Mononuclear cell (primary cell): Measurements from ENCODE around the gene TTLL3. TPM values are rescaled to one million over a fixed set of nuclear protein-coding genes. Genes with fewer than 3 reads are reported as not detected.
A peak's percentile ranks its signal among the peaks of the same experiment; 100 is the strongest.

Source experiments
- H3K27me3 ChIP-seq: 2 replicates; pipeline ENCODE4 v1.6.0; 2011; ENCODE audit warnings: low read length, control low read depth; ENCODE audit not compliant: insufficient read depth
- H3K4me1 ChIP-seq: 2 replicates; pipeline ENCODE4 v1.5.1; 2011; ENCODE audit warnings: mild to moderate bottlenecking, low read length, control low read depth; ENCODE audit not compliant: insufficient read depth
- H3K4me3 ChIP-seq: 2 replicates; pipeline ENCODE4 v1.5.1; 2011; ENCODE audit warnings: mild to moderate bottlenecking, low read length, moderate library complexity
- H3K9me3 ChIP-seq: 2 replicates; pipeline ENCODE4 v1.5.1; 2011; ENCODE audit warnings: low read depth, mild to moderate bottlenecking, control low read depth, low read length
- total RNA-seq: library from RNA; depleted of rRNA; stranded (reverse); fragments of >200 nt; gene quantifications from one replicate; pipeline ENCODE4 v1.2.3, GENCODE V29; 2012

Gene TTLL3
- total RNA-seq, 1 donor = 44.6 TPM

DNA sequence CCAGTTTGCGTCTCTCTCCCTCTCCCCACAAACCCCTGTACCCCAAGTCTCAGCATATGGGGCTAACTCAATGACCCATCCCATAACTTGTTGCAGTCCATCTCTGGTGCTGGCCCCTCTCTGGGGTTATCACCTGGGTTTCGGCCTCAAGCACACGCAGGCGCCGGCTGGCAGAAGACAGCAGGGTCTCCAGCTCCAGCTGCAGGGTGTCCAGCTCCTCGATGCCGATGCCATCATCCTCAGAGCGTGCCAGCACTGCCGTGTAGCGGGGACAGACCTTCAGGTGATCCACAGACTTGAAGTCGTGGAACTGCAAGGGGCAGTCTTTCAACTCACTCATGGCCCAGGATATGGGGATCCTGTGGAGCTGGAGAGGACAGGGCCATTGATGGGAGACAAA is 18.9 kb upstream of the TTLL3 start:
- Histone ChIP-seq H3K4me1 (peaks cover 47% of the 10 kb centered on the region), H3K4me3 (no peak overlapping the region), H3K27me3 (no peaks in the 10 kb centered on the region), H3K9me3 (no peaks in the 10 kb centered on the region)

DNA sequence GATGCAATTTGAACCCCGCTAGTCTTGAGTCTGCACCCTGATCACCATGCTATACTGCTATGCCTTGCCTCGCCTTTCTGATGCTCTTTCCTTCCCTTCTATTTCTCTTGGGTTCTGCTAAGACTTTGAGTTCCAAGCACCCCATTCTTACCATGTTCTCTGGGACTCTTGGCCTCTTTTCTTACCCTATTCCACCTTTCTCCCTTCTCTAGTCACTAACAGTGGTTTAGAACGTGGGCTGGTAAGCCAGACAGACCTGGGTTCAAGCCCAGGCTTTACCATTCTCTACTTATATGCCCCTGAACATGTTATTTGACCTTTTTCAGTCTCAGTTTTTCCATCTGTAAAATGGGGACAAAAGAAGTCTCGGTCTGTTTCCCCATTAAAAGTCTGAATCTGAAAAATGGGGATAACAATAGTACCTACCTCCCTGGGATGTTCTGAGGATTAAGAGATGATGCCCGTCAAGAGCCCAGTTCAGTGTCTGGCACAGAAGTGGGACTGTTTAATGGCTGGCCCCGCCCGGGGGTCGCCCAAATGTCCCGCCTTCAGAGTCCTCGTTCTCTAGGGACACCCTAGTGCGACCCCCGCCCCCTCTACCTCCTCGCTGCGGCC is 18.2 kb upstream of the TTLL3 start:
- Histone ChIP-seq H3K9me3 (no peaks in the 10 kb centered on the region), H3K4me1 (peaks cover 52% of the 10 kb centered on the region), H3K27me3 (no peaks in the 10 kb centered on the region), H3K4me3 (peak overlapping the region; percentile 98)

DNA sequence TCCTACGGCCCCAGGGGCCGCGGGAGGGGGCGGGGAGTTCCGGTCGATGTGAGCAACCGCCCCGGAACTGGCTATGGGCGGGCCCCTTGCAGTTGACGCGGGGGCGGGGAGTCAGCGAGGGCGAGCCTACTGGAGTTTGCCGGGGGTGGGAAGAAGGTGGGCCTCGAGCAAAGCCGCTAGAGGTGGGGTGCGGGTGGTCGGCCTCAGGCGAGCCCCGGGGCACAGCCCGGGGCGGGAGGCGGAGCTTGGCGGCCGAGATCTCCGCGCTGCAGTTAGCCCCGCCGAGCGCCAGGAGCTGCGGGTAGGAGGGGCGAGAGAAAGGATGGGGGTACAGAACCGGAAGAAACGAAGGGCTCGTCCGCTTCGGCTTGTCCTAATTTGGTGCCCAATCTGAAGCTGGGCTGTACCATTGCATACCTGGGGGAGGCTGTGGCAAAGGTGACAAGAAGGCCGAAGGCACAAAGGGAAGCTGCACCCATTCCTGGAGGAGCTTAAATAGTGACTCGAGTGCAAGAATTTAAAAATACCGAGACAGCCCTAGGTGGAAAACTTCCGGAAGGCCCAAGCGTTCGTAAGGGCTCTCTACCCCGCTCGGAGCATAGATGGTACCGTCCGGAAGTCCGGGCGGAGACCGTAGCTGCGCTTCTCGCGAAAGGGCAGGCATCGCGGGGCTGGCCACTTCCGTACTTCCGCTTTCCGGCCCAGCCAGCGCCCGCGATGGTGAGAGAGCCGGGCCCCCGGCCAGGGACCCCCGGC is 17.5 kb upstream of the TTLL3 start, which contains the start of the genes ARPC4 and TADA3:
ARPC4 (plus strand) TSS at position 678 of the 756 bp plus-strand sequence; CDS start at position 718, 40 bp downstream.
TADA3 (minus strand) TSS at position 69 of the 756 bp plus-strand sequence. CDS start 1,007 bp downstream, outside the sequence.
- Histone ChIP-seq H3K4me3 (peak within 1 kb of the TSS; percentile 98), H3K4me1 (peaks cover 56% of the 10 kb centered on the region), H3K27me3 (no peaks in the 10 kb centered on the region), H3K9me3 (no peaks in the 10 kb centered on the region)

DNA sequence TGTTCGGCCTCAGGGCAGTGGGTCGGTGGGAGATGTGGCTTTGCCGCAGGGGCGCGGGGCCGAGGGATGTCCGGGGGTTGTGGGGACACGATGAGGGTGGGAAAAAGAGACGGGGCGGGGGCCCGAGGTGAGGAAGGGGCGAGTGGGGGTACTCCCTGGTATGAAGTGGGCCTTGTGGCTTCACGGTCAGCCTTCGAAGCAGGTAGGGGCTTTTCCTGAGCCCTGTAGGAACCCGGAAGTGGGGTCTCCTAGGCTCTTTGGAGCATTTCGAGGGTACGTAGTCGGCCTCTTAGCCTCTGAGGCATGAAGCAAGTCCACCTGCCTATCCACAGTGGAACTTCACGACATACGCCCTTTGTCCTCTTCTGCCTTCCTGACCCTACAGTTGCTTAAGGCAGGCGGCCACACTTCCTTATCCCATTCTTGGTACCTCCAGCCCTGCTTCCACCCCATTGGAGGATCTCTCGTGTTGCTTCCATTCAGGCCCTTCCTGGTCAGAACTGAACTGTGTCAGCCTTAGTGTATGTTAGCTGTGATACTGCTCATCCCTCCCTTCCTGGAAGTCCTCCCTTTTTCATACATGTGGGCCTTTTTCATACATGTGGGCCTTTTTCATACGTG is 16.8 kb upstream of the TTLL3 start:
- no peaks in the 10 kb centered on the region for H3K27me3 ChIP-seq
- no peaks in the 10 kb centered on the region for H3K9me3 ChIP-seq
- peak overlapping the region; percentile 98 for H3K4me3 ChIP-seq
- H3K4me1 ChIP-seq = peaks cover 56% of the 10 kb centered on the region

DNA sequence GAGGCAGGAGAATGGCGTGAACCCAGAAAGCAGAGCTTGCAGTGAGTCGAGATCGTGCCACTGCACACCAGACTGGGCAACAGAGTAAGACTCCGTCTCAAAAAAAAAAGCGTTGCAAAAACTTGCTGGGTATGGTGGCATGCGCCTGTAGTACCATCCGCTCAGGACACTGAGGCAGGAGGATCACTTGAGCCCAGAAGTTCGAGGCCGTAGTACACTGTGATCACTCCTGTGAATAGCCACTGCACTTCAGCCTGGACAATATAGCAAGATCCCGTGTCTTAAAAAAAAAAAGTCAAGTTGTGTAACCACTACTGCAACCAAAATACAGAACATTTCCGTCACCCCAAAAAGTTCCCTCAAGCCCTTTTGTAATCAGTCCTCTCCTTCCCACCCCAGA is 15.7 kb upstream of the TTLL3 start:
- Histone ChIP-seq H3K9me3 (no peaks in the 10 kb centered on the region), H3K4me1 (peaks cover 59% of the 10 kb centered on the region), H3K27me3 (no peaks in the 10 kb centered on the region), H3K4me3 (no peak overlapping the region)

DNA sequence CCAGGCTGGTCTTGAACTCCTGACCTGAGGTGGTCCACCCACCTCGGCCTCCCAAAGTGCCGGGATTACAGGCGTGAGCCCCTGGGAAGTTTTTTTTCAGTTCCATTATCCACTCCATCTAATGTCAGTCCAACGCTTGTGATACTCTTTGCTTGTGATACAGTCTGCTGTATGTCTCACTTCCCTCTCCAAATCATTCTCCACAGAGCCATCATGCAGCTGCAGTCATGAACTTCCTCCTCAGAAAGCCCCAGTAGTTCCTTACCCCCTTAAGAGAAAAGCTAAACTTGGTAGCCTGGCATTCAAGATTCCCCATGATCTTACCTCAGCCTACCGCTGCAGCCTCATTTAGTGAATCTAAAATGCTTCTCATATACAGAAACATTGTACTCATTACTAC is 14.9 kb upstream of the TTLL3 start:
- H3K9me3 ChIP-seq = no peaks in the 10 kb centered on the region
- H3K27me3 ChIP-seq = no peaks in the 10 kb centered on the region
- H3K4me1 ChIP-seq = peaks cover 59% of the 10 kb centered on the region
- no peak overlapping the region for H3K4me3 ChIP-seq

DNA sequence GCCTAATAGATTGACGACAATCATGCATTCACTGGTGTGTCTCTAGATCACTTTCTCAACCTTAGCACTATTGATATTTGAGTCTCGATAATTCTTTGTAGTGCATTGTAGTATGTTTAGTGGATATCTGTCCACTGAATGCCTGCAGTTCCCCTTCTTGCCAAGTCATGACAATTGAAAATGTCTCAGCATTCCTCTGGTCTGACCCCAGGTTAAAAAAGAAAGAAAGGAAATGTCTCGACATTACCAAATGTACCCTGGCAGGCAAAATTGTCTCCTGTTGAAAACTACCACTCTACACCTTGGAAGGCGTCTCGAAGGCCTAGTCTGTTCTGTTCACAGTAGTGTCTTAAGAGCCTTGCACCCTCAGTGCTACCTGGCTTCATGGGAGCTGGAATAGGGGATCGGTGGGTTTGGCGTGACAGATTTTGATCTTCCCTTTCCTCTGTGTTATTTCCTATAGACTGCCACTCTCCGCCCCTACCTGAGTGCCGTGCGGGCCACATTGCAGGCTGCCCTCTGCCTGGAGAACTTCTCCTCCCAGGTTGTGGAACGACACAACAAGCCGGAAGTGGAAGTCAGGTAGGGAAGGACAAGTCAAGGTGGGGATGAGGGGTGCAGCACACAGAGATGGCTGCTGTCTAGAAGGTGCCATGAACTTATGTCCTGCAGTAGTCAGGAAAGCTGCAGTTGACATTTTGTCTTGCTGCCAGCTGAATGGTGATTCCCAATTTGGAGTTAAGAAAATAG is 12.7 kb upstream of the TTLL3 start:
- Histone ChIP-seq H3K9me3 (no peaks in the 10 kb centered on the region), H3K4me3 (no peak overlapping the region), H3K27me3 (no peaks in the 10 kb centered on the region), H3K4me1 (peaks cover 44% of the 10 kb centered on the region)

DNA sequence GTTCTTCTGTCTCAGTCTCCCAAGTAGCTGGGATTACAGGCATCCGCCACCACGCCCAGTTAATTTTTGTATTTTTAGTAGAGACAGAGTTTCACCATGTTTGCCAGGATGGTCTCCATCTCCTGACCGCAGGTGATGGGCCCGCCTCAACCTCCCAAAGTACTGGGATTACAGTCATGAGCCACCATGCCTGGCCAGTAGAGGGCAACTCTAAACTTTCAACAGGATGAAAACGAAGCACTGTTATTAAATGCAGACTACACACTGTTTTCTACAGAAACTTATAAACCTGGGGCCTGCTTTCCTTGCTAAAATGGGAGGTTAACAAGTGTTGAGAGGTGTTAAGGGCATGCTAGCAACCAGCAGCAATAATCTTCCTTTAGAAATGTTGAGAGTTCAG is 9.5 kb upstream of the TTLL3 start:
- Histone ChIP-seq H3K4me3 (no peak overlapping the region), H3K4me1 (peaks cover 22% of the 10 kb centered on the region), H3K9me3 (no peaks in the 10 kb centered on the region), H3K27me3 (no peaks in the 10 kb centered on the region)

DNA sequence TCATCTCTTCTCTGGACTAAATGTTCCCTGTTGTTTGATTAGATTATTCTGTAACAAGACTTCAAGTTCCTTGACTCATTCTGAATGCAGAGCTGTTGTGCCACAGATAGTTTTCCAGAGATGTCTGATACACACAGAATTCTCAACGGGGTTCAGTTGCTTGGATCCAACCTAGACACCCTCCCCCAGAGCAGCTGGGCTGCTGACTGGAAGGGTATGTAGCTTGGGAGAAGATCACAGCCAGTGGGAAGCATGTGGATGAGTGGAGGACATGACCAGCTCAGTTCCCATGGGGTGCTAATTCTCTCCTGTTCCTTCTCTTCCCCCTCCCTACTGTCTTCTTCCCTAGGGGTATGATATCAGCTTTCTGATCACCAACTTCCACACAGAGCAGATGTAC is 6.6 kb upstream of the TTLL3 start:
- Histone ChIP-seq H3K9me3 (no peaks in the 10 kb centered on the region), H3K27me3 (no peaks in the 10 kb centered on the region), H3K4me1 (peaks cover 10% of the 10 kb centered on the region), H3K4me3 (no peak overlapping the region)

DNA sequence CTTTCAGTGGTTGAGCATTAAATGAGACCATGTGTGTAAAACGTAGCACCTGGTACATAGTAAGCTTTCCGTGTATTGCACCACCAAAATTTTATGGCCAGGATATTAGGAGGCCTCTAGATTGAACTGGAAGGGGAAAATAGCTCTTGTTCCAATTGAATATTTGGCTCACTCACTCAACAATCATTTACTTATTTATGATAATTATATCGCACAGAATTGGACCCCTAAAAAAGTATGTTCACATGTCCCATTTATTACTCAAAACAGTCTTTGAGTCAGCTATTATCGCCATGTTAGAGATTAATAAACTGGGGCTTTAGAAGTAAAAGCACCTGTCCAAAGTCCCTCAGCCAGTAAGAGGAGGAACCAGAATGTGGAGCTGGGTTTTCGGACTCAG is 5.1 kb upstream of the TTLL3 start:
- Histone ChIP-seq H3K27me3 (no peaks in the 10 kb centered on the region), H3K4me3 (no peak overlapping the region), H3K9me3 (no peaks in the 10 kb centered on the region), H3K4me1 (peaks cover 21% of the 10 kb centered on the region)

DNA sequence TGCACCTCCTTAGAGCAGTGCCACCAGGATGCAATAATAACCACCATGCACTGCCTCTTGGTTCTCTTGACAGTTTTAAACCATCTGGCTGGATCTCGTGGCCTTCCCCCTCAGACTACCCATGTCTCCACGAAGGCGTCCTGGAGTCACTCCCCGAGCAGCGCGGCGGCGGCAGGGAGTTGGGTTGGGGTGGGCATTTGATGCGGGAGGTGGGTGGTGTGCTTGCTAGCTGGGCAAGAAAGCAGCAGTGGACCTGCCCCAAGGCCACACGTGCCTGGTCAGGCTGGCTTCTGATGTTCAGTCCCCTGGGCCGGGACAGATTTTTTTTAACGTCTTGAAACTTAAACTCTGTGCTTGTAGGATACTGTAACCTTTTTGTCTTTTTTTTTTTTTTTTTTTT is 3.9 kb upstream of the TTLL3 start:
- Histone ChIP-seq H3K9me3 (no peaks in the 10 kb centered on the region), H3K4me3 (no peak overlapping the region), H3K4me1 (peaks cover 31% of the 10 kb centered on the region), H3K27me3 (no peaks in the 10 kb centered on the region)

DNA sequence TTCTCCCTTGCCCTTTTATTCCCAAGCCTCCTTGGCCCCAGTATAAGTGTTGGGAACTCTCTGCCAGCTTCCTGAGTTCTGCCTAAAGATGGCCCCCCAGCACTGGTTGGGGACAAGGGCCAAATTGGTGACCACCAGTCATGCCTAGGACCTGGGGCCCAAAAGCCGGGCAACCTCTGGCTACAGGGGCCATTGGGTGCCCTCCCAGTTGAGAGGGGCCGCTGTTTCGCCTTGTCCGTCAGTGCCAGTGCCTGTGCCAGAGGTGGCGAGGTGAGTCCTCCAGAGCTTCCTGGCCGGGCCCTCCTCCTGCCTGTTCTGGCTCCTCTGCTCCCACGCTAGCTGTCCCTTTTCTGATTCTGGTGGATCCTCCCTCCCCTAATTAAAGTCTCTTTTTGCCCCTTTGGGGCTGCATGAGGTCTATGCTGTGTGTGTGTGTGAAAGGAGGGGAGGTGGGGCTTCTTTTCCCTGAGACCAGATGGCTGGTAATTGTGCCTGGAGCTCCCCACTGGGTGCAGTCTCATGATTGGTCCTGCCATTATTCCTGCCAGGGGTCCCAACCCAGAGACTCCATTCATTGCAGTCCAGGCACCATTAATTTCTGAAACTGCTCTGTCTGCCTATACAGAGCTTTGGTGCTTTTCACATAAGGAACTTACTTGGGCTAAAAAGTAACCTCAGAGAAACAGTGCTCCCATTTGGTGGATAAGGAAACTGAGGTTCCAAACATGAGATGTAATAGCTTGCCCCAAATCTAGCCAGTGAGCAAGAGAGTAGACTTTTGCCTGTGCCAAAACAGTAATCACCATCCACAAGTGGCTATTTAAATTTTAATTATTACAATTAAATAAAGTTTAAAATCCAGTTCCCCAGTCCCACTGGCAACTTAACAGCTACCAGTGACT is 3.1 kb upstream of the TTLL3 start:
- Histone ChIP-seq H3K4me3 (no peak overlapping the region), H3K9me3 (no peaks in the 10 kb centered on the region), H3K27me3 (no peaks in the 10 kb centered on the region), H3K4me1 (peaks cover 31% of the 10 kb centered on the region)

DNA sequence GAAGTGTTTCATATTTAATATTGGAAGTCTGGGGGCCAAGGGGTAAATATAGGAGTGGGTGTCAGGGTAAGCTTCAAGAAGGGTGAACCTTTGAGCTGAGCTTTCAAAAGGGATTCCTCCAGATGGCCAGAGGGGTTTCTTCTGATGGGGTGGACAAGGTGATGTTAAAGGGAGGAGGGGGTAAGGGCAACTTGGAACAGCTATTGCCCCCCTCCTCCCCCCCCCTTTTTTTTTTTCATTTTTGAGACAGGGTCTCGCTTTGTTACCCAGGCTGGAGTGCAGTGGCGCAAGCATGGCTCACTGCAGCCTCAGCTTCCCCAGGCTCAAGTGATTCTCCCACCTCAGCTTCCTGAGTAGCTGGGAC is 2.1 kb upstream of the TTLL3 start:
- H3K4me1 ChIP-seq = peaks cover 31% of the 10 kb centered on the region
- no peak overlapping the region for H3K4me3 ChIP-seq
- no peaks in the 10 kb centered on the region for H3K9me3 ChIP-seq
- H3K27me3 ChIP-seq = no peaks in the 10 kb centered on the region

DNA sequence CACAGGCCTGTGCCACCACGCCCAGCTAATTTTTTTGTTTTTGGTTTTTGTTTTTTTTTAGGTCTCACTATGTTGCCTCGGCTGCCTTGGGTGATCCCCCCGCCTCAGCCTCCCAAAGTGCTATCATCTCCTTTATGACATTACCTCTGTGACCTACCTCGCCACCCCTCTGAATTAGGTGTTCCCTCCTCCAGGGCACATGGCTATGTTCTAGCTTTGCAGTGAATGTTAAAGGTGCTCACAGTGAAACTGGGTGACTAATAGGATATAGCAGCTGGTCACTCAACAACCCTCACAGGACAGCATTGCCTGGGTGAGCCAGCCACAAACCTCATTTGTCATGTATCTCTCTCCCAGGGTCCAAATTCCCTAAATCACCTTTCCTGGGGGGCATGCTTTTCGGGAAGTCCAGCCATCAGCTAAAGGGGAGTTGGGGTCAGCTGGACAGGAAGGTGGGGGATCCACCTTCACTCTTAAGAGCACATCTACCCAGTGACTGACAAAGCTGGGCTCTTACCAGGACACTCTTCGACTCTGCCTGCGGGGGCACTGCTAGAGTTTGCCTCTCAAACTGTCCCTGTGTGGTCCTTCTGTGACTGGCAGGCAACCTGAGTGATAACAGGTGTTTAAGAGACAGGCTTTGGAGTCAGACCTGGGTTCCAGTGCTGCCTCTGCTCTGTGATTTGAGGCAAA is 1.6 kb upstream of the TTLL3 start:
- Histone ChIP-seq H3K4me3 (no peak overlapping the region), H3K4me1 (peaks cover 31% of the 10 kb centered on the region), H3K27me3 (no peaks in the 10 kb centered on the region), H3K9me3 (no peaks in the 10 kb centered on the region)
